Fibroblast of mammary gland (primary cell): Measurements from ENCODE around the gene TAF3.

Experiments
- DNase-seq: peaks from one replicate; pipeline ENCODE4 v3.0.0-alpha.2; 2010; ENCODE audit warnings: low read depth
- H3K4me3 ChIP-seq: 2 replicates; pipeline ENCODE4 v1.5.1; 2011; ENCODE audit warnings: low read depth, mild to moderate bottlenecking, low read length, moderate library complexity; ENCODE audit not compliant: control insufficient read depth
- TF ChIP-seq, protein P1 (sequence below): conservative IDR thresholded peaks from 2 replicates; pipeline ENCODE4 v1.5.1; 2011; ENCODE audit warnings: low read depth, low read length, inconsistent platforms; ENCODE audit not compliant: control insufficient read depth, insufficient read depth

Gene TAF3

DNA sequence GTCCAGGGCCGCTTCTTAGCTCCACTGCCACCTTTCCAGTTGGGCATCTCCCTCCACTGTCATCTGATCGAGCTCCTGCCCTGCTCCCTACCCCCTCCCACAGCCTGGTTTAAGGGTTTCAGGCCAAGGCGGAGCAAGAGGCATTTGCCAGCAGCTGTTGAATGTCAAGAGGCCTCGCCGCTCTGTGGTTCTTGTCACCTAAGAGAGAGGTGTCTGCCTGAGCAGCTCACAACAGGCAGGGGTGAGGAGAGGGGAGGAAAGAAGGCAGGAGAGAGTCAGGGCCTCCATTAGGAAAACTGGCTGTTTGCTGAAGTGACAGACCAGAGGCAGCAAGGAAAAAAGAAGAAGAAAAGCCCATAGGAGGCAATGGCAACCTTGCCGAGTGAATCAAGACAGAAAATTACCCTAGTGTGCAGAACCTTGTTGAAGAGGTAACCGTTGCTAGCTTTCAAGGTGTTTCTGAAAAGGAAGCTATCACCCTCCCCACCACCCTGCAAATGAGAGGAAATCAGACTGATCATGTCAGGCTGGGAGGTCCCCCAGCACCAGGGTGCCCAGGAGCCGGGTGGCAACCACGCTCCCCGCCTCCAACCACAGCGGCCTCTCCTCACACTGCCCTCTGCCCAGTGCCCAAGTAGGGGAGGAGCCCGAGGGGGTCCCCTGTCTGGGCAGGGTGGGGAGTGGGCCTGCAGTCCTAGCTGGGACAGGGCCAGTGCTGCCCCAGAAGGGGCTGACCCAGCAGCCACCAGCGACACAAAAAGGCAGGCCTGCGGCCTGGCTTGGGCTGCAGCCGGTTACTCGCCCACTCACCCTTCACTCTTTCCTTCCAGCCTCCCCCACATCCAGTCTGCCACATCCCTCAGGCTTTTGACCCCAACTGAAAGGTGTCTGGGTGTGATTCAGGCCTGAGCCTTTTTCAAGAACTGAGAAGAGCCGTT lies 243.2 kb downstream of the TAF3 start:
- no peak for DNase-seq
- no peak overlapping the region for H3K4me3 ChIP-seq
- TF ChIP-seq, protein P1, sequence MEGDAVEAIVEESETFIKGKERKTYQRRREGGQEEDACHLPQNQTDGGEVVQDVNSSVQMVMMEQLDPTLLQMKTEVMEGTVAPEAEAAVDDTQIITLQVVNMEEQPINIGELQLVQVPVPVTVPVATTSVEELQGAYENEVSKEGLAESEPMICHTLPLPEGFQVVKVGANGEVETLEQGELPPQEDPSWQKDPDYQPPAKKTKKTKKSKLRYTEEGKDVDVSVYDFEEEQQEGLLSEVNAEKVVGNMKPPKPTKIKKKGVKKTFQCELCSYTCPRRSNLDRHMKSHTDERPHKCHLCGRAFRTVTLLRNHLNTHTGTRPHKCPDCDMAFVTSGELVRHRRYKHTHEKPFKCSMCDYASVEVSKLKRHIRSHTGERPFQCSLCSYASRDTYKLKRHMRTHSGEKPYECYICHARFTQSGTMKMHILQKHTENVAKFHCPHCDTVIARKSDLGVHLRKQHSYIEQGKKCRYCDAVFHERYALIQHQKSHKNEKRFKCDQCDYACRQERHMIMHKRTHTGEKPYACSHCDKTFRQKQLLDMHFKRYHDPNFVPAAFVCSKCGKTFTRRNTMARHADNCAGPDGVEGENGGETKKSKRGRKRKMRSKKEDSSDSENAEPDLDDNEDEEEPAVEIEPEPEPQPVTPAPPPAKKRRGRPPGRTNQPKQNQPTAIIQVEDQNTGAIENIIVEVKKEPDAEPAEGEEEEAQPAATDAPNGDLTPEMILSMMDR: no peak

DNA sequence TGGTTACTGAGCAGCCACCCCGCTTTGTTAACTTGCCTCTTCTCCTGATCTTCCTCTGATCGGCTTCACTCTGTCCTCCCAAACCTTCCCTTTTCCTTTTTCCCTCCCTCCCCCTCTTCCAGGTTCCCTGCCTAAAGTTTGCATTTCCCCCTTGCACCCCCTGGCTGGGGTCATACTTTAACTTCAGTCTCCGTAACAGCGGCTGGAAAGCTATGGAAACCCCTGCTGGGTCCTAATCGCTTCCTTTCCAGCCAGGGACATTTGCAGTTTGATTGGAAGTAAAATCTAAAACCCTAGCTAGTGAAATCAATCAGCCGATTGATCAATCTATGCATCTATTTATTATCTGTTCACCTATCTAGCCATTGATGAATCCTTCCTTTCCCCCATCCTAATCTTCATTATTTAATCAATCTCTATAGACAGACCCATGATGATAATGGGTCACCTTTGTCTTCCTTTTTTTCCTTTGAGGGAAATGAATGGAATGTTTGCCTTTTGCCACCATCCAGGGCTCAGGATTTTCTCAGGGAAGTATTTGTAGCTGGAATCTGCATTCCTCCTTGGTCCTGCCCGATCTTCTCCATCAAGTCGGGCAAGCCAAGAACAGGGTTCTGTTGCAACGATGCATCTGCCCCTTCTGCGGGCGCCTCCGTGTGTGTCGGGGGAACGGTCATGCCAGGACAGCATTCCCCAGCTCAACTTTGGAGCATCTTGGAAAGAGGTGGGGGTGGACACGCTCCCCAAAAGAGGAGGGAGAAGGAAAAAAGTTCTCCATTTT lies 245.0 kb downstream of the TAF3 start:
- no peak for DNase-seq
- TF ChIP-seq, protein P1: no peak
- no peak overlapping the region for H3K4me3 ChIP-seq

DNA sequence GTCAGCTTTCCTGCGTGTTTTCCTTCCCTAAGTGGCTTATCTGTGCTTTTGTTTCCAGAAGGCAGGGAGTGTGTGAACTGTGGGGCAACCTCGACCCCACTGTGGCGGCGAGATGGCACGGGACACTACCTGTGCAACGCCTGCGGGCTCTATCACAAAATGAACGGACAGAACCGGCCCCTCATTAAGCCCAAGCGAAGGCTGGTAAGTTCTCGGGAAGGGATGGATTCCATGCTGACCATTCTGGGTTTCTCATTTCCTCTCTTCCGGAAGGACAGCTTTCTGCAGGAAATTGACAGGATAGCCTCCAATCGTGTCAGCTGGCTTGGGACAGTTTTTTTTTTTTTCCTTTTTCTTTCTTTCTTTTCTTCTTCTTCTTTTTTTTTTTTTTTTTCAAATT lies 245.6 kb downstream of the TAF3 start:
- DNase-seq: no peak
- TF ChIP-seq, protein P1: no peak
- H3K4me3 ChIP-seq: no peak overlapping the region

DNA sequence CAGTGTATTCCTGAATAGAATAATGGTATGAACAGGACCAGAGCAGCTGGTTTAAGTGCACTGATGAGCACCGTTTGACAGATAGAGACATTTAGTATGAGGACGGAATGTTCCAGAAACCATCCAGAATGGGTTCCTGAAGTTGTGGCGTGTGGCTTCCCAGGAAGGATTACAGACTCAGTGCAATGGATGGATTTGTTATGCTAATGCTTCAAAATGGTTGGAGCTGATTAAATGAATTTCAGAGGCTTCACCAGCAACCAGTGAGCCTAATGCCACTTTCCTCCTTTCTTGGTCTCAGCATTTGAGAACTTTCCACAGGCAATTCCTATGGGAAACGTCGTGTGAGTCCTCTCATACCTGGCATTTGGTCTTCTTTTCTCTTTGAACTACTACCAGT lies 246.1 kb downstream of the TAF3 start:
- no peak overlapping the region for H3K4me3 ChIP-seq
- TF ChIP-seq, protein P1: no peak
- no peak for DNase-seq

DNA sequence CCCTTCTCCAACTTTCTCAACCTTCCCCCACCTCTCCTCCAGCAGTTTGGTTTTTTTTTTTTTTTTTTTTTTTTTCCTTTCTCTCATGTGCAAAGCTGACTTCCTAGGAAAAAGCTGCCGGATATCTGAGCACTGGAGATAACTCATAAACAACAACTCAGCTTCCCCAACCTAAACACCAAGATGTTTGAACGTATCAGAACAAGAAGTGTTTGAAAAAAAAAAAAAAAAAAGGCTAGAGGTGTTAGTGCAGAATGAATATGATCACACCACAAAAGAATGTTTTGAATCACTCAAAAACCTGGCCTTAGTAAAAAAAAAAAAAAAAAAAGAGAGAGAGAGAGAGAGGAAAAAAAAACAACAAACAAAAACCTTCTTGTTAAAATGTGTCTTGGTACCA lies 247.3 kb downstream of the TAF3 start:
- no peak for DNase-seq
- TF ChIP-seq, protein P1: no peak
- no peak overlapping the region for H3K4me3 ChIP-seq

DNA sequence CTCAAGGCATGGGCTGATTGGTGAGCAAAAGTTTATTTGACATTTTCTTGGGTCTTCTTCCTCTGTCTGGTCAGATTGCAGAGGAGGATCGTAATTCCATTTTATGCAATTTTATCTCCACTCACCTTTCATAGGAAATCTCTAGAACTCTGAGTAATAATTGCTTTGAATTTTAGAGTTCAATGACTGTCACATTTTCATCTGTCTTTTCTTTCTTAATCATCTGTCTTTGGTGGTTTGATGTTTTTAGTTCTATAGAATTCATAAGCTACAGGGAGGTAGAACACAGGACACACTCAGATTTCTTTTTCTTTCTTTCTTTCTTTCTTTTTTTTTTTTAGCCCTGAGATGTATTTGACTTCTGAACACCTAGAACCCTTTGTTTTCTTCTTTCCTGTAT lies 247.8 kb downstream of the TAF3 start:
- no peak for DNase-seq
- H3K4me3 ChIP-seq: no peak overlapping the region
- TF ChIP-seq, protein P1: no peak
